Naive thymus-derived CD4-positive, alpha-beta T cell (primary cell): ENCODE measurements around the gene OTOP1. TPM values are rescaled to one million over a fixed set of nuclear protein-coding genes. Genes with fewer than 3 reads are reported as not detected.
A peak's percentile ranks its signal among the peaks of the same experiment; 100 is the strongest.
"Not testable (repeated sequence)": the region's sequence is repeated elsewhere in the genome, so short reads cannot be mapped to it uniquely, and the experiment has no call there.

Experiments
- ATAC-seq: fragments of 150-1000 bp; cut with Tn5 transposase; 2 replicates; pipeline ENCODE4 v1.10.0; 2021; ENCODE audit warnings: mild to moderate bottlenecking, moderate library complexity
- CTCF ChIA-PET: fragments of 350-600 bp; sonication (Branson Sonifier 250); formaldehyde crosslinking; loops from one replicate; lab custom pipeline; 2021; ENCODE audit warnings: antibody characterized with exemption; lab: Charles Lee
- POLR2A ChIA-PET: fragments of 350-600 bp; sonication (Branson Sonifier 250); formaldehyde crosslinking; loops from one replicate; lab custom pipeline; 2021; ENCODE audit warnings: antibody characterized with exemption, inconsistent platforms; lab: Charles Lee
- DNase-seq, 9 donors: peaks; one replicate each; pipeline versions ENCODE4 v3.0.0 to v3.0.0-alpha.2; 2020 to 2022; ENCODE audit warnings: mixed read lengths in 1 of 9
- H3K27ac ChIP-seq: one replicate; pipeline ENCODE4 v1.7.0; 2013; ENCODE audit warnings: mild to moderate bottlenecking, low read depth, low read length, moderate library complexity
- H3K27me3 ChIP-seq, 2 donors: one replicate each; pipeline ENCODE4 v1.7.0; 2013; ENCODE audit warnings: low read length in 2 of 2, mild to moderate bottlenecking in 2 of 2, moderate library complexity in 2 of 2; ENCODE audit not compliant: control insufficient read depth in 2 of 2, insufficient read depth in 2 of 2
- H3K36me3 ChIP-seq, 3 experiments: 1 replicate in 2 of 3; 2 replicates in 1 of 3; pipeline ENCODE4 v1.7.0; 2013; ENCODE audit warnings: low read length in 3 of 3, mild to moderate bottlenecking in 3 of 3, moderate library complexity in 1 of 3; ENCODE audit not compliant: insufficient read depth in 3 of 3, control insufficient read depth in 2 of 3
- H3K4me1 ChIP-seq, 2 donors: one replicate each; pipeline ENCODE4 v1.7.0; 2013; ENCODE audit warnings: low read length in 2 of 2, mild to moderate bottlenecking in 2 of 2, moderate library complexity in 1 of 2; ENCODE audit not compliant: control insufficient read depth in 2 of 2, insufficient read depth in 2 of 2
- H3K4me3 ChIP-seq: 2 replicates; pipeline ENCODE4 v1.7.0; 2013; ENCODE audit warnings: mild to moderate bottlenecking, low read length
- H3K9me3 ChIP-seq, 3 experiments: 1 replicate in 2 of 3; 2 replicates in 1 of 3; pipeline ENCODE4 v1.7.0; 2013; ENCODE audit warnings: low read length in 3 of 3; ENCODE audit not compliant: control insufficient read depth in 2 of 3
- H3K27ac Mint-ChIP-seq, 9 donors: one replicate each; pipeline ENCODE4 v1.8.0; 2020 to 2022; ENCODE audit warnings: mixed read lengths in 9 of 9, mild to moderate bottlenecking in 8 of 9, moderate library complexity in 5 of 9, inconsistent platforms in 2 of 9
- H3K27me3 Mint-ChIP-seq, 5 donors: one replicate each; pipeline ENCODE4 v1.8.0; 2021 to 2022; ENCODE audit warnings: mixed read lengths in 5 of 5, mild to moderate bottlenecking in 1 of 5
- H3K36me3 Mint-ChIP-seq, 5 donors: one replicate each; pipeline ENCODE4 v1.8.0; 2020 to 2022; ENCODE audit warnings: mixed read lengths in 5 of 5, mild to moderate bottlenecking in 3 of 5, inconsistent platforms in 1 of 5
- H3K4me1 Mint-ChIP-seq, 7 donors: one replicate each; pipeline ENCODE4 v1.8.0; 2020 to 2022; ENCODE audit warnings: mixed read lengths in 7 of 7, mild to moderate bottlenecking in 3 of 7, inconsistent platforms in 1 of 7
- H3K4me3 Mint-ChIP-seq, 10 donors: one replicate each; pipeline ENCODE4 v1.8.0; 2020 to 2022; ENCODE audit warnings: mild to moderate bottlenecking in 10 of 10, mixed read lengths in 10 of 10, moderate library complexity in 6 of 10, inconsistent platforms in 2 of 10
- H3K9me3 Mint-ChIP-seq, 11 donors: one replicate each; pipeline ENCODE4 v1.8.0; 2020 to 2022; ENCODE audit warnings: mixed read lengths in 11 of 11, mild to moderate bottlenecking in 4 of 11, inconsistent platforms in 1 of 11, moderate library complexity in 1 of 11
- intact Hi-C, 2 donors: fragments of 100-400 bp; cut with micrococcal nuclease; formaldehyde crosslinking; loops; one replicate each; pipeline ENCODE4 v1.15.1; 2023
- polyA plus RNA-seq, 2 donors: library from polyadenylated mRNA; unstranded; fragments of 300-500 nt; fragmentation: Illumina TruSeq; gene quantifications; one replicate each; pipeline ENCODE4 v1.2.3, GENCODE V29; 2021
- total RNA-seq, 6 experiments: library from RNA in 5 of 6; stranded (reverse) in 5 of 6; gene quantifications; 1 replicate in 5 of 6; 2 replicates in 1 of 6; pipeline ENCODE4 v1.2.3 and lab custom pipeline; 2021 to 2026

OTOP1 gene
- total and polyA plus RNA-seq, 7 experiments from 2014 or later: not detected

DNA sequence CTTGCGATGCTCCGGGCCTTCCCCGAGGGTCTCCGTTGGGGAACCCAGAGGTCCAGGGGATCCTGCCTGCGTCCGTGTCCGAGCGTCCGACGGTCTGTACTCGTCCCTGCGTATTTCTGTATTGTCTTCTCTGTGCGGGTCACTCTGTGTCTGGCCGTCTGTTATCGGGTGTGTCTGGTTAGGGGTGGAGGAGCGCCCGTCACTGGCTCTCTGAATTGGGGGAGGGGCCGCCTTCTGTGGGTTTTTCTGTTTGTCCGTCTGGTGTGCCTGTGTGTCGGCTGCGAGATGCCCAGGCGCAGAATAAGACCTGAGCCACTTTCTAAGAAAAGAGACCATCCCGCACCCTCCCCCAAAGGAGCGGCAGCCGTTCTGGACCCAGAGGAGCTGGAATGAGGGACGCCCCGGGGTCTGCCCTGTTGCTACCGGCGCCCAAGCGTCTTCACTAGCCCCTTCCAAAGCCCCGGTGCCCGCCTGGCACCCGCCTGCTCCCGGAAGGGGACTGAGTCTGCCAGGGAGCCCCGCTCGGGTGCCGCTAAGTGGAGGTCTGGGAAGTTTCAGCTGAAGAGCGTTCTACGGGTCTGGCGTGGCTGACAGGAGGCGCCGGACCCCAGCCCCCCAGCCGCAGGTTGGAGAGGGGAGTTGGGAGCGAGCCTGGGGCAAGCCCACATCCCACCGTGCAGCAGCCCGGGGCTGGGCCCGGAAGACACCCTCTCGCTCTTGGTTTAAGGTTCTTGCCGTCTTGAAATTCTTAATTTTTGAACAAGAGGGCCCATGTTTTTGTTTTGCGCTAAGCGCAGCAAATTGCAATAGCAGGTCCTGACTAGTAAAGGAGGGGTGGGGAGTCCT lies 1.0 kb upstream of the OTOP1 start:
- ChIA-PET CTCF (no interaction called here), POLR2A (no interaction called here)
- peak overlapping the region in 5 of 10 donors; percentile 27 to 60 (median 28) for H3K4me3 Mint-ChIP-seq
- H3K27ac ChIP-seq: no peak overlapping the region
- no peak for DNase-seq
- peaks cover 0 to 17% (median 3%) of the 10 kb centered on the region in 5 donors for H3K36me3 Mint-ChIP-seq
- H3K9me3 ChIP-seq: no peaks in the 10 kb centered on the region
- peaks cover 0 to 14% (median 12%) of the 10 kb centered on the region in 7 donors for H3K4me1 Mint-ChIP-seq
- peaks cover 47 to 65% (median 53%) of the 10 kb centered on the region in 5 donors for H3K27me3 Mint-ChIP-seq
- peaks cover 0 to 3% of the 10 kb centered on the region in 2 donors for H3K27me3 ChIP-seq
- ATAC-seq: no peak
- no peaks in the 10 kb centered on the region for H3K4me1 ChIP-seq
- no peaks in the 10 kb centered on the region for H3K36me3 ChIP-seq
- no peak overlapping the region for H3K27ac Mint-ChIP-seq
- peaks cover 0 to 17% (median 2%) of the 10 kb centered on the region in 11 donors for H3K9me3 Mint-ChIP-seq
- no peak overlapping the region for H3K4me3 ChIP-seq
- intact Hi-C loops: no loop called here

DNA sequence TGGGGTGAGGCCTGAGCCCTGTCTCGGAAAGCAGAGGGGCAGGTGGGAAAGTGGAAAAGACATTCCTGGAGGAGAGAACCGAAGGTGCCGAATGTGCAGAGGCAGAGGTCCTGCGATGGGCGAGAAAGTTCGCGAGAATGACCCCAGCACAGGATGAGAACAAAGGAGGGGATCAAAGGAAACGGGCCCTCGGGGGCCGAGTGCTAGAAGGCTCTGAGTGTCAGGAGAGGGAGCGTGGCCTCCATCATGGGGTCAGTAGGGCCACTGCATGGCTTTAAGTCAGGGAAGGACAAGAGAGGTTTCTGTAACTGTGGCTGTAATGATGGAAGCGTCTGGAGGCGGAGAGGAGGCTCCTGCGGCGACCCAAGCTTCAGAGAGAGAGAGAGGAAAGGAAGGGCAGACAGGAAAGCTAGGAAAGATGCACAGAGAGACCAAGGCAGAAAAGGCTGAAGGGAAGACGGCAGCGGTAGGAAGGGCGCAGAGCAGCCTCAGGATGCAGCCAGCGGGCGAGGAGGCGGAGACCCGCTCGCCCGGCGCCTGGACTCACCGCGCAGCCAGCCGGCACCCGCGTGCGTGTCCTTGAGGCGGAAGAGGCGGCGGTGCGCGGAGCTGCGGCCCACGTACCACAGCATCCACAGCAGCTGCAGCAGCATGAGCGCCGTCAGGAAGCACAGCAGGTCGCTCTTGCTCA lies 669 bp downstream of the OTOP1 start:
- intact Hi-C loops: no loop called here
- Mint-ChIP-seq H3K4me3 (peak overlapping the region in 9 of 10 donors; percentile 28 to 77 (median 56)), H3K27ac (peak overlapping the region in 1 of 9 donors; percentile 54), H3K36me3 (peaks cover 0 to 17% (median 3%) of the 10 kb centered on the region in 5 donors), H3K4me1 (peaks cover 0 to 14% (median 12%) of the 10 kb centered on the region in 7 donors), H3K27me3 (peaks cover 60 to 78% (median 63%) of the 10 kb centered on the region in 5 donors), H3K9me3 (peaks cover 0 to 16% (median 0%) of the 10 kb centered on the region in 11 donors)
- Histone ChIP-seq H3K36me3 (no peaks in the 10 kb centered on the region), H3K27me3 (peaks cover 0 to 3% of the 10 kb centered on the region in 2 donors), H3K4me1 (no peaks in the 10 kb centered on the region), H3K27ac (no peak overlapping the region), H3K4me3 (no peak overlapping the region), H3K9me3 (no peaks in the 10 kb centered on the region)
- CTCF ChIA-PET: no interaction called here
- DNase-seq (no peak), ATAC-seq (no peak)
- POLR2A ChIA-PET: no interaction called here

GRCh38 chr4:4217113-4217512 lies 9.6 kb downstream of the OTOP1 start:
- Histone ChIP-seq H3K36me3 (no peaks in the 10 kb centered on the region), H3K4me3 (no peak overlapping the region), H3K27me3 (no peaks in the 10 kb centered on the region), H3K4me1 (no peaks in the 10 kb centered on the region), H3K9me3 (no peaks in the 10 kb centered on the region), H3K27ac (no peak overlapping the region)
- H3K9me3 Mint-ChIP-seq: peaks cover 0 to 3% (median 0%) of the 10 kb centered on the region in 11 donors
- ATAC-seq: no peak
- ChIA-PET CTCF (interaction anchor here (1.1 kb wide), 1 partner anchor 34 kb away, joined by 3 read pairs; no protein-coding TSS in a partner anchor), POLR2A (no interaction called here)
- no peak for DNase-seq
- no peaks in the 10 kb centered on the region for H3K4me1 Mint-ChIP-seq
- no peak overlapping the region for H3K4me3 Mint-ChIP-seq
- peaks cover 10 to 50% (median 48%) of the 10 kb centered on the region in 5 donors for H3K27me3 Mint-ChIP-seq
- intact Hi-C loops: no loop called here
- H3K27ac Mint-ChIP-seq: no peak overlapping the region
- H3K36me3 Mint-ChIP-seq: no peaks in the 10 kb centered on the region

- no peak overlapping the region for H3K4me3 Mint-ChIP-seq
- Histone ChIP-seq H3K27me3 (no peaks in the 10 kb centered on the region), H3K4me1 (no peaks in the 10 kb centered on the region), H3K9me3 (no peaks in the 10 kb centered on the region), H3K36me3 (no peaks in the 10 kb centered on the region), H3K27ac (no peak overlapping the region), H3K4me3 (no peak overlapping the region)
- no peaks in the 10 kb centered on the region for H3K4me1 Mint-ChIP-seq
- H3K9me3 Mint-ChIP-seq: peaks cover 0 to 3% (median 0%) of the 10 kb centered on the region in 11 donors
- H3K36me3 Mint-ChIP-seq: no peaks in the 10 kb centered on the region
- intact Hi-C loops: no loop called here
- DNase-seq (no peak), ATAC-seq (no peak)
- H3K27me3 Mint-ChIP-seq: peaks cover 6 to 46% (median 43%) of the 10 kb centered on the region in 5 donors
- POLR2A ChIA-PET: no interaction called here
- CTCF ChIA-PET: no interaction called here
- H3K27ac Mint-ChIP-seq: no peak overlapping the region
Observed at GRCh38 chr4:4216648-4217047, 10.1 kb downstream of the OTOP1 start.

DNA sequence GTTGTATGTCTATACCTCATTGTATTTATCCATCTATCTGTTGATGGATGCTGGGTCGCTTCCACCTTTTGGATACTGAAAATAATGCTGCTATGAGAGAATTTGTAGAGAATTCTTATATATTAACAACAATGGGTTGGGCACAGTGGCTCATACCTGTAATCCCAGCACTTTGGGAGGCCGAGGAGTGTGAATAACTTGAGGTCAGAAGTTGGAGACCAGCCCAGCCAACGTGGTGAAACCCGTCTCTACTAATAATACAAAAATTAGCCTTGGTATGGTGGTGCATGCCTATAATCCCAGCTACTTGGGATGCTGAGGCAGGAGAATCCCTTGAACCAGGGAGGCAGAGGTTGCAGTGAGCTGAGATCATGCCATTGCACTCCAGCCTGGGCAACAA lies 13.1 kb downstream of the OTOP1 start:
- H3K27me3 Mint-ChIP-seq: peaks cover 14 to 55% (median 50%) of the 10 kb centered on the region in 5 donors
- intact Hi-C loops, H3K4me3 ChIP-seq, POLR2A ChIA-PET, H3K4me3 Mint-ChIP-seq, H3K36me3 ChIP-seq, H3K9me3 Mint-ChIP-seq, H3K4me1 ChIP-seq, ATAC-seq, DNase-seq, CTCF ChIA-PET, H3K27ac Mint-ChIP-seq, H3K27ac ChIP-seq, H3K27me3 ChIP-seq, H3K4me1 Mint-ChIP-seq, H3K36me3 Mint-ChIP-seq, H3K9me3 ChIP-seq: not testable (repeated sequence)

- Mint-ChIP-seq H3K27me3 (peaks cover 27 to 73% (median 59%) of the 10 kb centered on the region in 5 donors), H3K27ac (no peak overlapping the region), H3K9me3 (peaks cover 0 to 7% (median 0%) of the 10 kb centered on the region in 11 donors), H3K4me3 (no peak overlapping the region), H3K4me1 (no peaks in the 10 kb centered on the region), H3K36me3 (no peaks in the 10 kb centered on the region)
- Histone ChIP-seq H3K27ac (no peak overlapping the region), H3K27me3 (no peaks in the 10 kb centered on the region), H3K4me1 (no peaks in the 10 kb centered on the region), H3K4me3 (no peak overlapping the region), H3K36me3 (no peaks in the 10 kb centered on the region), H3K9me3 (no peaks in the 10 kb centered on the region)
- ATAC-seq (no peak), DNase-seq (no peak)
- ChIA-PET POLR2A (no interaction called here), CTCF (no interaction called here)
- intact Hi-C loops: no loop called here
Observed at GRCh38 chr4:4206204-4206603, 20.5 kb downstream of the OTOP1 start.
